Esophagus muscularis mucosa (tissue), 3 donors: ENCODE data around the gene ECD.

ENCODE experiments used
- EP300 ChIP-seq: sonication (generic); formaldehyde crosslinking; IDR thresholded peaks from one replicate; pipeline ENCODE4 v1.6.1; 2017; ENCODE audit warnings: antibody characterized with exemption
- POLR2A ChIP-seq: fragments of 450-650 bp; IDR thresholded peaks from one replicate; pipeline ENCODE4 v1.6.1; 2017; ENCODE audit warnings: antibody characterized with exemption, moderate library complexity, mild to moderate bottlenecking, low read depth
- POLR2AphosphoS5 ChIP-seq, 2 donors: sonication (generic); formaldehyde crosslinking; IDR thresholded peaks; one replicate each; pipeline ENCODE4 v1.6.1; 2017; ENCODE audit warnings: antibody characterized with exemption in 2 of 2

- TF ChIP-seq EP300 (no peak), POLR2A (no peak), POLR2AphosphoS5 (IDR thresholded peaks at IDR 0.05) (no peak)
Measured at GRCh38 chr10:73182568-73182967, 14.8 kb upstream of the ECD start.
